ENCODE measurements around the gene NPR3.

NPR3 gene

DNA sequence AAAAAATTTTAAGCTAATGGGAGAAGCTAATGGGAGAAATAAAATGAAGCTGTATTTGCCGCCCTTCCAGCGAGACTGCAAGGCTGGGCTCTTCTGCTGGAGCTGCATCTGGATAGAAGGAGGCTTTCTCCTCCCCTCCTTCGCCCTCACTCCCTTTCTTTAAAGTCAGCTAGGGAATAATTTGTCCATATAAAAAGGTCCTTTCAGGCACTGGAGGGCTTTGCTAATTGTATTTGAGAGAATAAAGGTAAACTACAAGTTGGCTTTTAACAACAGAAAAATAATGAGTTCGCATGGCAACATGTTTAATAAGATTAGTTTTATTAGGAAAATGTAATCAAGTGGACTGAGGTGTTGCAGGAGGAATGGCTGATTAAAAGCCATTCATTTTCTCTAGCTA, 41.3 kb downstream of the NPR3 start:
- Histone ChIP-seq H3K4me1 (ENCODE audit: insufficient read depth, low read length, severe bottlenecking) (no peaks in the 10 kb centered on the region), H3K27me3 (ENCODE audit: insufficient read depth, low read length) (no peaks in the 10 kb centered on the region), H4K20me1 (ENCODE audit: insufficient read depth, low read length) (no peaks in the 10 kb centered on the region), H3F3A (ENCODE audit: insufficient read depth, low read length) (no peaks in the 10 kb centered on the region), H3K9me2 (ENCODE audit: low read depth, low read length) (no peaks in the 10 kb centered on the region), H3K9ac (ENCODE audit: low read length) (no peak overlapping the region), H3K27ac (ENCODE audit: low read depth, low read length, poor library complexity, severe bottlenecking) (no peak overlapping the region), H3K4me2 (ENCODE audit: low read length) (no peak overlapping the region), H3K79me2 (ENCODE audit: insufficient read depth, low read length) (no peaks in the 10 kb centered on the region), H3K36me3 (ENCODE audit: insufficient read depth, low read length) (no peaks in the 10 kb centered on the region), H3K9me3 (ENCODE audit: low read length) (no peaks in the 10 kb centered on the region), H3K4me3 (ENCODE audit: low read depth, low read length, poor library complexity, severe bottlenecking) (no peak overlapping the region), H2AFZ (ENCODE audit: low read length) (no peak overlapping the region)
- no peak for TF ChIP-seq EZH2 (IDR thresholded peaks at IDR 0.05; ENCODE audit: borderline replicate concordance, low read length)
- TF ChIP-seq, protein P1, sequence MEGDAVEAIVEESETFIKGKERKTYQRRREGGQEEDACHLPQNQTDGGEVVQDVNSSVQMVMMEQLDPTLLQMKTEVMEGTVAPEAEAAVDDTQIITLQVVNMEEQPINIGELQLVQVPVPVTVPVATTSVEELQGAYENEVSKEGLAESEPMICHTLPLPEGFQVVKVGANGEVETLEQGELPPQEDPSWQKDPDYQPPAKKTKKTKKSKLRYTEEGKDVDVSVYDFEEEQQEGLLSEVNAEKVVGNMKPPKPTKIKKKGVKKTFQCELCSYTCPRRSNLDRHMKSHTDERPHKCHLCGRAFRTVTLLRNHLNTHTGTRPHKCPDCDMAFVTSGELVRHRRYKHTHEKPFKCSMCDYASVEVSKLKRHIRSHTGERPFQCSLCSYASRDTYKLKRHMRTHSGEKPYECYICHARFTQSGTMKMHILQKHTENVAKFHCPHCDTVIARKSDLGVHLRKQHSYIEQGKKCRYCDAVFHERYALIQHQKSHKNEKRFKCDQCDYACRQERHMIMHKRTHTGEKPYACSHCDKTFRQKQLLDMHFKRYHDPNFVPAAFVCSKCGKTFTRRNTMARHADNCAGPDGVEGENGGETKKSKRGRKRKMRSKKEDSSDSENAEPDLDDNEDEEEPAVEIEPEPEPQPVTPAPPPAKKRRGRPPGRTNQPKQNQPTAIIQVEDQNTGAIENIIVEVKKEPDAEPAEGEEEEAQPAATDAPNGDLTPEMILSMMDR (IDR thresholded peaks at IDR 0.05; ENCODE audit: low read length): no peak

DNA sequence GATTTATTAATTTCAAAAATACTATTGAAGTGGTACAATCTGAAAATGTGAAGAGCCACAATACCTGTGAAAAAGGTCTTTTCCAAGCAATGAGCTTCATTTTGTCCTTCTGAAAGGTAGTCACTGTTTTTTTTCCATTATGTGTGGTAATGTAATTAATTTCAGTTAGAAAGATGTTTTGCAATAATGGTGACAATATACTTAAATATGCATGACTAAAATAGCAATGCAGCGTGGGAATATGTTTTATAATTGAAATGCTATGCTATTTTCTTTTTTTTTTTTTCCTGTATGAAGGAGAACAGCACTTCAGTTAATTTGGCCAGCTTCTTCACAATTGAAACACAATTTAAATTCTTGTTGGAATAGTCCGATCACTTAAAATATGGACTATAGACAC, 41.9 kb downstream of the NPR3 start:
- Histone ChIP-seq H3K27ac (ENCODE audit: low read depth, low read length, poor library complexity, severe bottlenecking) (no peak overlapping the region), H3K4me3 (ENCODE audit: low read depth, low read length, poor library complexity, severe bottlenecking) (no peak overlapping the region), H3K4me2 (ENCODE audit: low read length) (no peak overlapping the region), H3F3A (ENCODE audit: insufficient read depth, low read length) (no peaks in the 10 kb centered on the region), H3K9me2 (ENCODE audit: low read depth, low read length) (no peaks in the 10 kb centered on the region), H3K79me2 (ENCODE audit: insufficient read depth, low read length) (no peaks in the 10 kb centered on the region), H3K4me1 (ENCODE audit: insufficient read depth, low read length, severe bottlenecking) (no peaks in the 10 kb centered on the region), H3K9ac (ENCODE audit: low read length) (no peak overlapping the region), H3K36me3 (ENCODE audit: insufficient read depth, low read length) (no peaks in the 10 kb centered on the region), H2AFZ (ENCODE audit: low read length) (no peak overlapping the region), H3K9me3 (ENCODE audit: low read length) (no peaks in the 10 kb centered on the region), H3K27me3 (ENCODE audit: insufficient read depth, low read length) (no peaks in the 10 kb centered on the region), H4K20me1 (ENCODE audit: insufficient read depth, low read length) (no peaks in the 10 kb centered on the region)
- TF ChIP-seq EZH2 (IDR thresholded peaks at IDR 0.05; ENCODE audit: borderline replicate concordance, low read length): no peak
- TF ChIP-seq, protein P1 (IDR thresholded peaks at IDR 0.05; ENCODE audit: low read length): no peak

GRCh38 chr5:32753765-32754164, 42.6 kb downstream of the NPR3 start:
- no peaks in the 10 kb centered on the region for H3K4me1 ChIP-seq (ENCODE audit: insufficient read depth, low read length, severe bottlenecking)
- H3K27ac ChIP-seq (ENCODE audit: low read depth, low read length, poor library complexity, severe bottlenecking): no peak overlapping the region
- no peaks in the 10 kb centered on the region for H3F3A ChIP-seq (ENCODE audit: insufficient read depth, low read length)
- no peaks in the 10 kb centered on the region for H3K27me3 ChIP-seq (ENCODE audit: insufficient read depth, low read length)
- H3K36me3 ChIP-seq (ENCODE audit: insufficient read depth, low read length): no peaks in the 10 kb centered on the region
- no peaks in the 10 kb centered on the region for H3K9me3 ChIP-seq (ENCODE audit: low read length)
- H3K9ac ChIP-seq (ENCODE audit: low read length): no peak overlapping the region
- H3K79me2 ChIP-seq (ENCODE audit: insufficient read depth, low read length): no peaks in the 10 kb centered on the region
- no peaks in the 10 kb centered on the region for H3K9me2 ChIP-seq (ENCODE audit: low read depth, low read length)
- H4K20me1 ChIP-seq (ENCODE audit: insufficient read depth, low read length): no peaks in the 10 kb centered on the region
- H2AFZ ChIP-seq (ENCODE audit: low read length): no peak overlapping the region
- no peak overlapping the region for H3K4me3 ChIP-seq (ENCODE audit: low read depth, low read length, poor library complexity, severe bottlenecking)
- TF ChIP-seq, protein P1 (IDR thresholded peaks at IDR 0.05; ENCODE audit: low read length): no peak
- no peak for TF ChIP-seq EZH2 (IDR thresholded peaks at IDR 0.05; ENCODE audit: borderline replicate concordance, low read length)
- H3K4me2 ChIP-seq (ENCODE audit: low read length): no peak overlapping the region

Measured in OCI-LY1 (cell line).